WTC11 (cell line): ENCODE results near the gene HES6.

Source experiments
- AFF4 ChIP-seq: sonication (generic); formaldehyde crosslinking; IDR thresholded peaks from 2 replicates; pipeline ENCODE4 v1.8.1; 2023; ENCODE audit warnings: mild to moderate bottlenecking, missing genetic modification reagents, borderline replicate concordance
- ESRRA ChIP-seq: sonication (generic); formaldehyde crosslinking; IDR thresholded peaks from 2 replicates; pipeline ENCODE4 v1.8.1; 2022; ENCODE audit warnings: mild to moderate bottlenecking, missing genetic modification reagents, borderline replicate concordance
- FOXK1 ChIP-seq: sonication (generic); formaldehyde crosslinking; IDR thresholded peaks from 2 replicates; pipeline ENCODE4 v1.8.0; 2022; ENCODE audit warnings: mild to moderate bottlenecking, moderate library complexity, missing genetic modification reagents
- ZNF121 ChIP-seq: sonication (generic); formaldehyde crosslinking; IDR thresholded peaks from 2 replicates; pipeline ENCODE4 v1.8.0; 2023; ENCODE audit warnings: missing genetic modification reagents
- TF ChIP-seq, protein P1 (sequence below): fragments of 200-600 bp; IDR thresholded peaks from 2 replicates; pipeline ENCODE4 v1.8.0; 2022; ENCODE audit warnings: antibody characterized with exemption
- TF ChIP-seq, protein P2 (sequence below): sonication (generic); formaldehyde crosslinking; IDR thresholded peaks from 2 replicates; pipeline ENCODE4 v1.8.1; 2022; ENCODE audit warnings: mild to moderate bottlenecking, moderate library complexity, missing genetic modification reagents

DNA sequence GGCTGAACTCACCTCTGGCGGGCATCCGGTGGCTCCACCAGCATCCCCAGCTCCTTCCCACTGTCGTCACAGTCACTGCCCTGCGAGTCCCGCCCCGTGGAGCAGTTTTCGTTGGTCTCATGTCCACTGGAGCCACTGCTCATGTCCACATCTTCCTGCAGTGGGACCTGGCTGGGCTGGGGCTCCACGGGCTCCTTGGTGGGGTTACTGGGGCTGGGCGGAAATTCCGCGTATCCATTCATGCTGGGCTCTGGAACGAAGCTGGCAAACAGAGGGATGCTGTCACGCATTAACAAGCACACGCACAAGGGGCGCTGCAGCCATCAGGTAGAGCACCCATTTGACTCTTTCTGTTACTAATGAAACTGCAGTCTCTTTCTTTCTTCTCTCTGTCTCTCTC lies 37.9 kb upstream of the HES6 start:
- TF ChIP-seq, protein P1, sequence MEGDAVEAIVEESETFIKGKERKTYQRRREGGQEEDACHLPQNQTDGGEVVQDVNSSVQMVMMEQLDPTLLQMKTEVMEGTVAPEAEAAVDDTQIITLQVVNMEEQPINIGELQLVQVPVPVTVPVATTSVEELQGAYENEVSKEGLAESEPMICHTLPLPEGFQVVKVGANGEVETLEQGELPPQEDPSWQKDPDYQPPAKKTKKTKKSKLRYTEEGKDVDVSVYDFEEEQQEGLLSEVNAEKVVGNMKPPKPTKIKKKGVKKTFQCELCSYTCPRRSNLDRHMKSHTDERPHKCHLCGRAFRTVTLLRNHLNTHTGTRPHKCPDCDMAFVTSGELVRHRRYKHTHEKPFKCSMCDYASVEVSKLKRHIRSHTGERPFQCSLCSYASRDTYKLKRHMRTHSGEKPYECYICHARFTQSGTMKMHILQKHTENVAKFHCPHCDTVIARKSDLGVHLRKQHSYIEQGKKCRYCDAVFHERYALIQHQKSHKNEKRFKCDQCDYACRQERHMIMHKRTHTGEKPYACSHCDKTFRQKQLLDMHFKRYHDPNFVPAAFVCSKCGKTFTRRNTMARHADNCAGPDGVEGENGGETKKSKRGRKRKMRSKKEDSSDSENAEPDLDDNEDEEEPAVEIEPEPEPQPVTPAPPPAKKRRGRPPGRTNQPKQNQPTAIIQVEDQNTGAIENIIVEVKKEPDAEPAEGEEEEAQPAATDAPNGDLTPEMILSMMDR, result no peak; the same call in 1 of the 2 replicates
- no peak for TF ChIP-seq ZNF121 (CRISPR knock-in tag)
- no peak for TF ChIP-seq AFF4
- no peak for TF ChIP-seq FOXK1 (CRISPR knock-in tag)
- no peak for TF ChIP-seq ESRRA (CRISPR knock-in tag)
- TF ChIP-seq, protein P2, sequence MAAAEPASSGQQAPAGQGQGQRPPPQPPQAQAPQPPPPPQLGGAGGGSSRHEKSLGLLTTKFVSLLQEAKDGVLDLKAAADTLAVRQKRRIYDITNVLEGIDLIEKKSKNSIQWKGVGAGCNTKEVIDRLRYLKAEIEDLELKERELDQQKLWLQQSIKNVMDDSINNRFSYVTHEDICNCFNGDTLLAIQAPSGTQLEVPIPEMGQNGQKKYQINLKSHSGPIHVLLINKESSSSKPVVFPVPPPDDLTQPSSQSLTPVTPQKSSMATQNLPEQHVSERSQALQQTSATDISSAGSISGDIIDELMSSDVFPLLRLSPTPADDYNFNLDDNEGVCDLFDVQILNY, result no peak
